Sigmoid colon (tissue), 4 donors: ENCODE data around the gene MPST.

ENCODE experiments used
- CTCF ChIP-seq, 4 experiments: fragments of 450-650 bp in 3 of 4; fragments of 200-600 bp in 1 of 4; IDR thresholded peaks; one replicate each; pipeline ENCODE4 v1.5.1; 2016 to 2019; ENCODE audit warnings: antibody characterized with exemption in 4 of 4, mild to moderate bottlenecking in 3 of 4, moderate library complexity in 2 of 4
- EP300 ChIP-seq, 4 donors: sonication (generic); formaldehyde crosslinking; IDR thresholded peaks; one replicate each; pipeline ENCODE4 v1.6.1; 2017; ENCODE audit warnings: antibody characterized with exemption in 4 of 4
- POLR2A ChIP-seq, 2 donors: fragments of 450-650 bp; IDR thresholded peaks; one replicate each; pipeline ENCODE4 v1.6.1; 2016; ENCODE audit warnings: antibody characterized with exemption in 2 of 2, mild to moderate bottlenecking in 2 of 2, moderate library complexity in 2 of 2
- POLR2AphosphoS5 ChIP-seq, 4 donors: sonication (generic); formaldehyde crosslinking; IDR thresholded peaks; one replicate each; pipeline ENCODE4 v1.6.1; 2017; ENCODE audit warnings: antibody characterized with exemption in 4 of 4

- TF ChIP-seq CTCF (IDR thresholded peaks at IDR 0.05) (no peak), POLR2A (IDR thresholded peaks at IDR 0.05) (no peak), EP300 (IDR thresholded peaks at IDR 0.05) (no peak), POLR2AphosphoS5 (IDR thresholded peaks at IDR 0.05) (no peak)
These were observed 12.6 kb downstream of the MPST start for GRCh38 chr22:37032134-37032534.
